OCI-LY7 (cell line): ENCODE measurements around the gene TMEM109. TPM values are rescaled to one million over a fixed set of nuclear protein-coding genes. Genes with fewer than 3 reads are reported as not detected.
A peak's percentile ranks its signal among the peaks of the same experiment; 100 is the strongest.

Experiments used
- BruUV-seq: library from RNA; stranded (reverse); fragments of 400-500 nt; replicated peaks from 2 replicates; lab custom pipeline; 2021; lab: Mats Ljungman, UMichigan
- CTCF ChIA-PET: fragments of 300-600 bp; sonication (Branson Sonifier 250); formaldehyde crosslinking; loops from one replicate; lab custom pipeline; 2022; ENCODE audit warnings: antibody characterized with exemption; ENCODE audit not compliant: unreplicated experiment; lab: Charles Lee
- POLR2A ChIA-PET: fragments of 300-600 bp; sonication (Branson Sonifier 250); formaldehyde crosslinking; loops from one replicate; lab custom pipeline; 2022; ENCODE audit warnings: antibody characterized with exemption; lab: Charles Lee
- DNase-seq: peaks from one replicate; pipeline ENCODE4 v3.0.0-alpha.2; 2015; ENCODE audit warnings: low spot score
- H2AFZ ChIP-seq: fragments of 200-600 bp; sonication (generic), shearing (Covaris generic); 2 replicates; pipeline ENCODE4 v1.6.1; 2014; ENCODE audit warnings: mild to moderate bottlenecking, antibody characterized with exemption, low read length, moderate library complexity
- H3K27ac ChIP-seq: fragments of 200-600 bp; sonication (generic); 2 replicates; pipeline ENCODE4 v1.5.1; 2014; ENCODE audit warnings: mixed run types, low read depth, mild to moderate bottlenecking, moderate library complexity, low read length, inconsistent platforms; ENCODE audit not compliant: poor library complexity, severe bottlenecking
- H3K36me3 ChIP-seq: fragments of 200-600 bp; sonication (generic); 2 replicates; pipeline ENCODE4 v1.6.1; 2014; ENCODE audit warnings: mild to moderate bottlenecking, antibody characterized with exemption, low read length, moderate library complexity, mixed read lengths; ENCODE audit not compliant: insufficient read depth
- H3K4me1 ChIP-seq: fragments of 200-600 bp; sonication (generic); 2 replicates; pipeline ENCODE4 v1.5.1; 2014; ENCODE audit warnings: mild to moderate bottlenecking, low read length; ENCODE audit not compliant: insufficient read depth, poor library complexity, severe bottlenecking
- H3K4me2 ChIP-seq: fragments of 200-600 bp; sonication (generic); 2 replicates; pipeline ENCODE4 v1.6.1; 2014; ENCODE audit warnings: mild to moderate bottlenecking, low read length
- H3K4me3 ChIP-seq: fragments of 200-600 bp; sonication (generic); 2 replicates; pipeline ENCODE4 v1.5.1; 2014; ENCODE audit warnings: mild to moderate bottlenecking, low read depth, low read length; ENCODE audit not compliant: poor library complexity, severe bottlenecking
- H3K79me2 ChIP-seq: fragments of 200-600 bp; sonication (generic); 2 replicates; pipeline ENCODE4 v1.6.1; 2016; ENCODE audit warnings: low read depth, mild to moderate bottlenecking, low read length, moderate library complexity, mixed read lengths; ENCODE audit not compliant: insufficient read depth
- H3K9me2 ChIP-seq: fragments of 200-600 bp; sonication (generic); 2 replicates; pipeline ENCODE4 v1.6.1; 2016; ENCODE audit warnings: mild to moderate bottlenecking, low read length, mixed read lengths; ENCODE audit not compliant: insufficient read depth
- H3K9me3 ChIP-seq: fragments of 200-600 bp; sonication (generic); 2 replicates; pipeline ENCODE4 v1.6.1; 2014; ENCODE audit warnings: mild to moderate bottlenecking, mixed run types, low read length, mixed read lengths
- H4K20me1 ChIP-seq: fragments of 200-600 bp; sonication (generic); 2 replicates; pipeline ENCODE4 v1.6.1; 2014; ENCODE audit warnings: mild to moderate bottlenecking, antibody characterized with exemption, low read length, moderate library complexity, mixed read lengths; ENCODE audit not compliant: insufficient read depth
- EZH2phosphoT487 ChIP-seq: fragments of 200-600 bp; sonication (generic); IDR thresholded peaks from 2 replicates; pipeline ENCODE4 v1.6.1; 2018; ENCODE audit warnings: low read depth, borderline replicate concordance, mild to moderate bottlenecking, mixed run types, antibody characterized with exemption, low read length, moderate library complexity, mixed read lengths
- intact Hi-C: fragments of 100-400 bp; cut with micrococcal nuclease; formaldehyde crosslinking; loops from one replicate; pipeline ENCODE4 v1.10.0; 2022; ENCODE audit not compliant: unreplicated experiment
- total RNA-seq, 2 experiments: library from RNA; depleted of rRNA in 1 of 2; stranded (reverse); fragments of >200 nt in 1 of 2; shearing (Covaris generic) in 1 of 2; gene quantifications; 2 replicates each; pipeline ENCODE4 v1.2.3, GENCODE V29; 2014 to 2022
- TF ChIP-seq, protein P1 (sequence below): fragments of 200-600 bp; sonication (generic); conservative IDR thresholded peaks from 2 replicates; pipeline ENCODE4 v1.5.1; 2014; ENCODE audit warnings: mild to moderate bottlenecking, antibody characterized with exemption, low read length, moderate library complexity, mixed read lengths

TMEM109 gene
- total RNA-seq, 2 experiments from 2014 or later, result 57.0 to 67.8 TPM

DNA sequence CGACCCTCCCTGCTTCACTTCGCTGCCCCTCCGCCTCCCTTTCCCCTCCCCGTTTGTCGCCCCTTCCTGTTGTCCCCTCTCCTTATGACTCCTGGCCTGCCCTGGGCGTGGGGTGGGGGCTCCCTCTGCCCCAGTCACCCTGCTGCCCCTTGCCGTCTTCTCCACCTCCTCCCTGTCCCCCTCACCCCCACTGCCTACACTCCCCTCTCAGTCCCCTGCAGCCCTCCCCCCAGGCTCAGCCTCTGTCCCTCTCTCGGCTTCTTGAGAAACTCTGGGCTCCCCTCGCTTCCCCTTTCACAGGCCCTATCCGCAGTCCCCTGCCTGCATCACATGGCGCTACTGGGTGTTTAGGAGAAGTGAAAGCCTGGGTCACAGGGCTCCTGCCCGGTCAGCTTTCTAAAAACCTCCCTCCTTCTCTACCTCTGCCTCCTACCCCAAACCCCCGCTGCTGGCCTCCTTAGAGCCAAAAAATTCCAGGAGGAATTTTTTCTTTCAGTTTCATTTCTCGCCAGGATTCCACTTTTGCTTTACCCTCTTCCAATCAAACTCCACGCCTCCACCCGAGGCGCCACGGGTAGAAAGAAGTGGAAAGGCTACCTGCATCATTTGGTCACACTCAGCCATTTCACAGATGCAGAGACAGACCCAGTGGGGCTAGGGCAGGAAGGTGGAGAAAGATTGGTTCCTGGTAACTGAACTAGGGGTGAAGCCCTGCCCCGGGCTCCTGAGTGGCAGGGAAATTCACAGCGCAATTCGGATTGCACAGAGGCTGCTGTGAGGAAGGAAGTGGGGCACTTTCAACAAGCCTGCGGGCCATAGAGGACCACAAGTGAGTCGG is 38.2 kb downstream of the TMEM109 start, which contains the start of gene SLC15A3:
Gene SLC15A3 (minus strand): TSS at position 273 of the 838 bp plus-strand sequence. CDS start 625 bp downstream, outside the sequence.
- CTCF ChIA-PET, result interaction anchor here (1.3 kb wide), 1 partner anchor 39 kb away, joined by 5 read pairs; the partner anchor contains the start of gene TMEM109
- H3K4me1 ChIP-seq, result peaks cover 36% of the 10 kb centered on the region
- POLR2A ChIA-PET, result interaction anchor here (0.5 to 1.4 kb wide), 4 partner anchors 33 to 1282 kb away, joined by 3 to 5 read pairs (median 4); no protein-coding TSS in a partner anchor
- peak within 1 kb of the TSS; percentile 64 for H3K4me3 ChIP-seq
- H3K9me2 ChIP-seq, result no peaks in the 10 kb centered on the region
- BruUV-seq, result no TSS peak
- peak; percentile 86 for DNase-seq
- peak within 1 kb of the TSS; percentile 80 for H3K4me2 ChIP-seq
- intact Hi-C loops, result loop anchor here (1.0 to 10.0 kb wide), 3 partner anchors 37 to 209 kb away; partner anchors contain the start of gene VPS37C
- no peaks in the 10 kb centered on the region for H3K9me3 ChIP-seq
- peak within 1 kb of the TSS; percentile 47 for H3K27ac ChIP-seq
- H4K20me1 ChIP-seq, result no peaks in the 10 kb centered on the region
- H2AFZ ChIP-seq, result peak within 1 kb of the TSS; percentile 89
- H3K79me2 ChIP-seq, result peaks cover 3% of the 10 kb centered on the region; the same call in 1 of the 2 replicates
- H3K36me3 ChIP-seq, result no peaks in the 10 kb centered on the region
- TF ChIP-seq, protein P1, sequence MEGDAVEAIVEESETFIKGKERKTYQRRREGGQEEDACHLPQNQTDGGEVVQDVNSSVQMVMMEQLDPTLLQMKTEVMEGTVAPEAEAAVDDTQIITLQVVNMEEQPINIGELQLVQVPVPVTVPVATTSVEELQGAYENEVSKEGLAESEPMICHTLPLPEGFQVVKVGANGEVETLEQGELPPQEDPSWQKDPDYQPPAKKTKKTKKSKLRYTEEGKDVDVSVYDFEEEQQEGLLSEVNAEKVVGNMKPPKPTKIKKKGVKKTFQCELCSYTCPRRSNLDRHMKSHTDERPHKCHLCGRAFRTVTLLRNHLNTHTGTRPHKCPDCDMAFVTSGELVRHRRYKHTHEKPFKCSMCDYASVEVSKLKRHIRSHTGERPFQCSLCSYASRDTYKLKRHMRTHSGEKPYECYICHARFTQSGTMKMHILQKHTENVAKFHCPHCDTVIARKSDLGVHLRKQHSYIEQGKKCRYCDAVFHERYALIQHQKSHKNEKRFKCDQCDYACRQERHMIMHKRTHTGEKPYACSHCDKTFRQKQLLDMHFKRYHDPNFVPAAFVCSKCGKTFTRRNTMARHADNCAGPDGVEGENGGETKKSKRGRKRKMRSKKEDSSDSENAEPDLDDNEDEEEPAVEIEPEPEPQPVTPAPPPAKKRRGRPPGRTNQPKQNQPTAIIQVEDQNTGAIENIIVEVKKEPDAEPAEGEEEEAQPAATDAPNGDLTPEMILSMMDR, result no peak
- TF ChIP-seq EZH2phosphoT487, result no peak

DNA sequence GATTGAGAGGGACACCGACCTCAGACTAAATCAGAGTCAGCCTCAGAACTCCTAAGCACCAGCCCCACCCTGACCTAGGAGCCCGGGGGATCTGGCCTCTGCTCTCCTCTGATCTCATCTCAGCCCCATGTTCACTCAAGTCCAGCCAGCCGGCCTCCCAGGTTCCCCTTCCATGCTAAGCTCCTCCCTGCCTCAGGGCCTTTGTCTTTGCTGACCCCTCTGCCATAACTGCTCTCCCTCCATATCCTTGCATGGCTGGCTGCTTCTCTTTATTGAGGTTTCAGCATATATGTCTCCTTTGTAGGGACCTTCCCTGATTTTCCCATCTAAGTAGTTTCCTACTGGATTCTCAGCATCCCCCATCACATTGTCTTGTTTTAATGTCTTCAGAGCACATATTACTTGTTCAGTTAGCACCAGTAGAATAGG is 38.8 kb downstream of the TMEM109 start:
- no peaks in the 10 kb centered on the region for H3K36me3 ChIP-seq
- no peak for TF ChIP-seq EZH2phosphoT487
- TF ChIP-seq, protein P1, result no peak
- intact Hi-C loops, result loop anchor here (1.0 to 10.0 kb wide), 3 partner anchors 37 to 209 kb away; partner anchors contain the start of gene VPS37C
- peak overlapping the region; percentile 80 for H3K4me2 ChIP-seq
- peak overlapping the region; percentile 64 for H3K4me3 ChIP-seq
- peak overlapping the region; percentile 89 for H2AFZ ChIP-seq
- H3K4me1 ChIP-seq, result peaks cover 36% of the 10 kb centered on the region
- no peaks in the 10 kb centered on the region for H4K20me1 ChIP-seq
- H3K27ac ChIP-seq, result peak overlapping the region; percentile 47
- ChIA-PET CTCF (interaction anchor here (1.7 kb wide), 1 partner anchor 32 kb away, joined by 3 read pairs; no protein-coding TSS in a partner anchor), POLR2A (interaction anchor here (0.6 to 1.4 kb wide), 4 partner anchors 33 to 236 kb away, joined by 3 to 5 read pairs (median 4); no protein-coding TSS in a partner anchor)
- DNase-seq, result no peak
- no peaks in the 10 kb centered on the region for H3K9me2 ChIP-seq
- H3K79me2 ChIP-seq, result peaks cover 3% of the 10 kb centered on the region; the same call in 1 of the 2 replicates
- BruUV-seq, result no TSS peak
- H3K9me3 ChIP-seq, result no peaks in the 10 kb centered on the region
